ENCODE results near the gene CAV2.

GRCh38 chr7:116497708-116498107 lies 1.8 kb upstream of the CAV2 start:
- TF ChIP-seq CTCF (conservative IDR thresholded peaks at IDR 0.05) (no peak), ZFX (IDR thresholded peaks at IDR 0.05) (no peak)
